ENCODE measurements around the gene CDK5. TPM values are rescaled to one million over a fixed set of nuclear protein-coding genes. Genes with fewer than 3 reads are reported as not detected.

CDK5 gene
- total RNA-seq, 1 donor = 17.0 TPM

DNA sequence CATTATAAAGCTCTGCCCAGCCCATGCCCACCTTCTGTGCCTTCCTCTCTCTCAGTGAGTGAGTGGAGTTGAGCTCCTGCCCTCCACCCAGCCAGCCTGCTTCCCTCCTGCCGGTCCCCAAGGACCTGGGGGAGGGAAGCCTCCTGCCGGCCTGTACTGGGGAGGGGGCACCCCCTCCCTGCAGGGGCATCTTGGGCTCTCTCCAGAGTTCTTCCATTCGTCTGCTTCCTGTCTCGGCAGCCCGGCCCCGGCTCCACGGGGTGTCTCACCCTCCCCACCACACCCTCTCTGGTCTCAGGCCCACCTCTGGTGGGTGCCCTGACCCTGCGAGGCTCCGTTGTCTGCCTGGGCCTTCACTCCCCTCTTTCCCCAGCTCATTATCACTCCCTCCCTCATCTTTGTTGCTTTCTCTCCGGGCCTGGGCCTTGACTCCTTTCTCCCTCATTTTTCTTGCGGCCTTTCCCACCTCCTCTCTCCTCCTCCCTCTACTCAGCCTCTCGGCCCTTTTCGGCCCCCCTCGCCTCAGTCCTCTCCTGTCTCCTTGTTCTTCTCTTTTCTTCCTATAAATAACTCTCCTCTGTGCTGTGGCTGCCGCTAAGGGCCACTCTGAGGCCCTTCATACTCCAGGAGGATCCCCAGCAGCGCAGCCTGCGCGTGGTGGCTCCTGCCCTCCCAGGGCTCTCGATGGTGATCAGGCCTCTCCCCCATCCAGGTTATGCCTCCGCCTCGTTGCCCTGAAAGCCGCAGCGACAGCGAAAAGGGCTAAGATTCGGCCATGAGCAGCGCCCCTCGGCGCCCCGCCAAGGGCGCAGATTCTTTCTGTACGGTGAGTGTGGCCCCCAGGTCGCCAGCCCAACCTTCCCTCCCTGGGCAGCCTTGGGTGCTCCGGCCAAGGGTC lies 3.8 kb upstream of the CDK5 start:
- DNase-seq (ENCODE audit: insufficient read length, low spot score, missing footprints) = no peak
- Histone ChIP-seq H4K20me1 (ENCODE audit: insufficient read depth, low read length) (peaks cover 26% of the 10 kb centered on the region), H3K9me3 (ENCODE audit: low read depth, low read length) (no peaks in the 10 kb centered on the region)

DNA sequence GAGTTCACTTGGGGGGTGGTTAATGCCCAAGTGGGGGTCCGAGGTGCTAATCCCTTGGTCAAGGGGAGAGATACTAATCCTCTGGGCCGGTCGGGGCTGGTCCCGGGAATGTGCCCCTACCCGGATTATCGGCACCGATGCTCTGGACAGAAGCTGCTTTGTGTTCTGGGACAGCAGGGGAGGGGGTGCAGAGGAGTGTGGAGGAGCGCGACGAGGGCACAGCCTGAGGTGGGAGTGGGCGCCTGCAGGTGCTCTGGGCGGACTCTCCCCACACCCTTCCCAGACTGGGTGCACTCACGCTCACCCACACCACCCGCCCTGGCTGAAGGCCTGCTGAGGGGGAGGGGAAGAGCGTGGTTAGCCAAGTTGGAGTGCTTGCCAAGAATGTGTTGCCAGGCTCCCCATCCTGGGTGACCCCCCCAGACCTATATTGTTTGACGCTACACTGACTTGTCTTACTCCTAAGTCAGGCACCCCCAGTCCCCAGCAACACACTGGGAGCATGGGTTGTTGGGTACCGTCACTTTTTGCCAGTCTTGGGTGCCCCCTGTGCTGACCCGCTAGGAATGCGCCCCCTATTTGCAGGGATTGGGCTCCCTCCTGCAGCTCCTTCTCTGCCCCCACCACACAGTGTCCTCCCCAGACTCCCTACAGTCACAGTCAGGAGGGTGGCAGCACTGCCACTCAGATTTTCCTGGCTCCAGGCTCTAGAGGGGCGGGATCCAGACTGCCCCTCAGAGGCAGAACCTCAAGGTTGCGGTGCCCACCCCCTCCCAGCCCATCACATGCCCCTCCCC lies 2.9 kb upstream of the CDK5 start:
- Histone ChIP-seq H3K4me1 (ENCODE audit: insufficient read depth, low read length) (peaks cover 48% of the 10 kb centered on the region), H3K4me3 (ENCODE audit: insufficient read depth, low read length) (peak overlapping the region; percentile 91), H4K20me1 (ENCODE audit: insufficient read depth, low read length) (peaks cover 21% of the 10 kb centered on the region), H3K27me3 (ENCODE audit: insufficient read depth, low read length) (no peaks in the 10 kb centered on the region), H3K79me2 (ENCODE audit: insufficient read depth, low read length) (peaks cover 43% of the 10 kb centered on the region), H2AFZ (ENCODE audit: low read length) (no peak overlapping the region), H3K27ac (ENCODE audit: low read depth, low read length) (peak overlapping the region; percentile 58), H3K9me3 (ENCODE audit: low read depth, low read length) (no peaks in the 10 kb centered on the region), H3K36me3 (ENCODE audit: insufficient read depth, low read length) (peaks cover 14% of the 10 kb centered on the region), H3K4me2 (ENCODE audit: insufficient read depth, low read length) (peak overlapping the region; percentile 100)
- no peak for TF ChIP-seq CTCF (IDR thresholded peaks at IDR 0.05; ENCODE audit: extremely low read depth, low read depth, low read length)
- peak; percentile 95 for DNase-seq (ENCODE audit: insufficient read length, low spot score, missing footprints)

More for the DNA sequence above, 3.8 kb upstream of the CDK5 start:
- Histone ChIP-seq H3K36me3 (ENCODE audit: insufficient read depth, low read length) (peaks cover 19% of the 10 kb centered on the region), H3K4me2 (ENCODE audit: insufficient read depth, low read length) (peak overlapping the region; percentile 100), H3K4me1 (ENCODE audit: insufficient read depth, low read length) (peaks cover 48% of the 10 kb centered on the region), H3K27ac (ENCODE audit: low read depth, low read length) (peak overlapping the region; percentile 58), H2AFZ (ENCODE audit: low read length) (no peak overlapping the region), H3K4me3 (ENCODE audit: insufficient read depth, low read length) (peak overlapping the region; percentile 91), H3K27me3 (ENCODE audit: insufficient read depth, low read length) (no peaks in the 10 kb centered on the region), H3K79me2 (ENCODE audit: insufficient read depth, low read length) (peaks cover 43% of the 10 kb centered on the region)
- TF ChIP-seq CTCF (IDR thresholded peaks at IDR 0.05; ENCODE audit: extremely low read depth, low read depth, low read length) = no peak

DNA sequence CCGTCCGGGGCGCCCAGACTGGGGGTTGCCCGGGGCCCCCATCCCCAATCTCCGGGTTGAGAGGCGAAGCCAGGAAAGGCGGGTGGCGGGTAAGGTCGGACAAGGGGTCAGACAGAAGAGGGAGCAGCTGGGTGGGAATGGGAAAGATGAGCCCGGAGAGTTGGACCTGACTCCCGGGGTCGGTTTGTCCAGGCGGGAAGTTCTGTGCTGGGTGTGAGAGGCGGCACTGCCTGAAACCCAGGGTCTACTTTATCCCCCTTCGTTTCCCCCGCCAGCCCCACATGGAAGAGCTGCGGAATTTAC lies 2.4 kb upstream of the CDK5 start:
- H3K36me3 ChIP-seq (ENCODE audit: insufficient read depth, low read length) = peaks cover 8% of the 10 kb centered on the region
- no peaks in the 10 kb centered on the region for H3K27me3 ChIP-seq (ENCODE audit: insufficient read depth, low read length)
- peaks cover 43% of the 10 kb centered on the region for H3K79me2 ChIP-seq (ENCODE audit: insufficient read depth, low read length)
- H3K4me1 ChIP-seq (ENCODE audit: insufficient read depth, low read length) = peaks cover 48% of the 10 kb centered on the region
- DNase-seq (ENCODE audit: insufficient read length, low spot score, missing footprints) = peak; percentile 94
- peaks cover 21% of the 10 kb centered on the region for H4K20me1 ChIP-seq (ENCODE audit: insufficient read depth, low read length)
- peak overlapping the region; percentile 100 for H3K4me2 ChIP-seq (ENCODE audit: insufficient read depth, low read length)
- H2AFZ ChIP-seq (ENCODE audit: low read length) = no peak overlapping the region
- peak overlapping the region; percentile 58 for H3K27ac ChIP-seq (ENCODE audit: low read depth, low read length)
- no peaks in the 10 kb centered on the region for H3K9me3 ChIP-seq (ENCODE audit: low read depth, low read length)
- TF ChIP-seq CTCF (IDR thresholded peaks at IDR 0.05; ENCODE audit: extremely low read depth, low read depth, low read length) = no peak
- peak overlapping the region; percentile 91 for H3K4me3 ChIP-seq (ENCODE audit: insufficient read depth, low read length)
